ENCODE results near the gene HOXD10.

Gene HOXD10

GRCh38 chr2:176106581-176107539 lies 9.7 kb upstream of the HOXD10 start, which contains the start of gene HOXD11:
Gene HOXD11 (plus strand): TSS chr2:176107280. CDS start chr2:176107356, 76 bp downstream.
- DNase-seq, result no peak

GRCh38 chr2:176107731-176108181 lies 8.8 kb upstream of the HOXD10 start:
- DNase-seq, result no peak

- no peak for DNase-seq
Observed at GRCh38 chr2:176109192-176109901, 7.2 kb upstream of the HOXD10 start.

- no peak for DNase-seq
Observed at GRCh38 chr2:176109946-176110345, 6.6 kb upstream of the HOXD10 start.

- DNase-seq, result no peak
Observed at GRCh38 chr2:176110415-176111308, 5.9 kb upstream of the HOXD10 start.

- peak in 1 of 56 donors; percentile 3 for DNase-seq
Observed at GRCh38 chr2:176111309-176111663, 5.3 kb upstream of the HOXD10 start.

- DNase-seq, result no peak
Observed at GRCh38 chr2:176111846-176112374, 4.7 kb upstream of the HOXD10 start.

- DNase-seq, result no peak
Observed at GRCh38 chr2:176112375-176113302, 3.9 kb upstream of the HOXD10 start.

GRCh38 chr2:176114120-176114929 lies 2.3 kb upstream of the HOXD10 start:
- DNase-seq, result no peak

GRCh38 chr2:176114930-176115625 lies 1.5 kb upstream of the HOXD10 start:
- DNase-seq, result no peak

GRCh38 chr2:176117162-176117822 lies 714 bp downstream of the HOXD10 start:
- no peak for DNase-seq

- no peak for DNase-seq
Observed at GRCh38 chr2:176117823-176118371, 1.3 kb downstream of the HOXD10 start.

GRCh38 chr2:176118601-176119339 lies 2.2 kb downstream of the HOXD10 start:
- no peak for DNase-seq

GRCh38 chr2:176120364-176121189 lies 4.0 kb downstream of the HOXD10 start:
- no peak for DNase-seq

- DNase-seq, result no peak
Observed at GRCh38 chr2:176121190-176122051, 4.8 kb downstream of the HOXD10 start.

All from amygdala (tissue), 56 donors.